HL-60/S4 (cell line): Measurements from ENCODE around the gene PKP4.

Experiments
- in situ Hi-C: fragments of 300-500 bp; cut with MboI; formaldehyde crosslinking; loops from 2 replicates; pipeline ENCODE4 v1.14.3; 2022; ENCODE audit warnings: low sequenced_read_pairs

Gene PKP4

GRCh38 chr2:158530829-158531228 lies 74.1 kb downstream of the PKP4 start:
- in situ Hi-C loops, result no loop called here

- in situ Hi-C loops, result no loop called here
These were observed 76.3 kb downstream of the PKP4 start for GRCh38 chr2:158533009-158533408.

DNA sequence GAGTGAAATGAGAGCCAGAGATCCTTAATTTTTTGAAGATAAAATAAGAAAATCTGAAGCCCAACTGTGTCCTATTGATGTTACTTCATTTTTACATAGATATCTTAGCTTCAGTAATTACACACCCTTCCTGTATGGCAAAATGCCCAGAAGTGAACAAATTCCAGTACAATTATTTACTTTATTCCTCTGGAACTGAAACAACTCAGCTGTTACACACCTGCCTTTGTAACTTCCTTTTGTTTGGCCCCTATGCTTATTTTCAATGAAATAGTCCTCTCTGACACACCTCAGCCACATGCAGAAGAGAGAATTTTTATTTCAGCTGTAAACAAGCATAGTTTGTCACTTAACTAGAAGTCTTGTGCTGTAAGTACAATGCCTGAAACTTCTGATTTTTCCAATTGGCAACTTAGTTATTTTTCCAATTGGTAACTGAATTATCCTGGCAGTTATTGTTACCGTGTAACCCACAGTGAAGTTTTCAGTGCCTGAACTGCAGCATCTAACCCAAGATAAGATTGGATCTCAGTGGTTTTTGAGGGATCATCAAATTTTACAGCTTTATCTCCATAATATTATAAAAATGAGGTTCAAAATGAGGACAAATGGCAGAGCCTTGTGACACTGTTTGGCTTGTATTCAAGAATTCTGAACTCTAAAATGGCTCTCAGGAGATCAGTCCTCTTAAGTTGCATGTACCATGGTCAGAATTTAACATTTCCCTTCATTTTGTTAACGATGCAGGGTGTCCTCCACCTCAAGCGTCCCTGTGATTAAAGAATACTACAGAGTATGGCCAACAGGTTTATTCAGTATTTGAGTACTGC lies 82.6 kb downstream of the PKP4 start:
- in situ Hi-C loops, result no loop called here

DNA sequence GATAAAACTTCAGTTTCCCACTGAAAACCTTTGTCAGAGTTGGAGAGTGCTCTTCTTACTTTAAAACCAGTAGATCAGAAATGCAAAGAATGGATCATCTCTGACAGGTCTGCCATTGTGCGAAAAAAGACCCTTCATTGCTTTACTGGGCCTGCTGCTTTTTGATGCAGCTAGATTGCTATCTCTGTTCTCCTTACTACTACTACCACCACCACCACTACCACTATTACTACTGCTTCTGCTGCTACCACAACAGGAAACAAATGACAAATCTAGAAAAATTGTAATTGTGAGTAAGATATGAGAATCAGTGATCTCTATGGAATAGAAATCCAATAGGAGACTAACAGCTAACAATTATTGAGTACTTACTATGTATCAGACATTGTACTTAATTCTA lies 85.8 kb downstream of the PKP4 start:
- in situ Hi-C loops, result no loop called here

- in situ Hi-C loops, result no loop called here
These were observed 87.2 kb downstream of the PKP4 start for GRCh38 chr2:158543957-158544356.

DNA sequence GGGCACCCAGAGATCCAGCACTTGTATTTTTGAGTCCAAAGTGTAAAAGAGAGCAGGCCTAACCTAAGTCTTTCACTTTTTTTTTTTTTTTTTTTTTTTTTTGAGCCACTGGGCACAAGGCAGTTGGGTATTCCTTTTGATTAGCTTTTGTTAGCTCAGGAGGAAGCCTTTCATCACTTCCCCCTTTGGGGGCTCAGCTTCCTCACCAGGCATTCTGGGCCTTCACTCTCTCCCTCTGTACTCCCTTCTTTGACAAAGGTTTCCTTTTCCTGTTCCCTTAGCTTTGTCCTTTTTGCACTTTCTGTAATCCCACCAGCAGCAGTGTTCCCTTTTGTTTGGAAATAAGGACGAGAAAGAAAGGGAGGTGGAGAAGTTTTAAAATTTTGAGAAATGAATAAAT lies 88.2 kb downstream of the PKP4 start:
- in situ Hi-C loops, result no loop called here

- in situ Hi-C loops, result no loop called here
These were observed 89.8 kb downstream of the PKP4 start for GRCh38 chr2:158546412-158547144.

GRCh38 chr2:158553257-158553656 lies 96.5 kb downstream of the PKP4 start:
- in situ Hi-C loops, result no loop called here

GRCh38 chr2:158554996-158555395 lies 98.2 kb downstream of the PKP4 start:
- in situ Hi-C loops, result no loop called here

GRCh38 chr2:158556124-158556523 lies 99.4 kb downstream of the PKP4 start:
- in situ Hi-C loops, result no loop called here

- in situ Hi-C loops, result no loop called here
These were observed 101.0 kb downstream of the PKP4 start for GRCh38 chr2:158557752-158558151.

GRCh38 chr2:158559252-158559651 lies 102.5 kb downstream of the PKP4 start:
- in situ Hi-C loops, result no loop called here

DNA sequence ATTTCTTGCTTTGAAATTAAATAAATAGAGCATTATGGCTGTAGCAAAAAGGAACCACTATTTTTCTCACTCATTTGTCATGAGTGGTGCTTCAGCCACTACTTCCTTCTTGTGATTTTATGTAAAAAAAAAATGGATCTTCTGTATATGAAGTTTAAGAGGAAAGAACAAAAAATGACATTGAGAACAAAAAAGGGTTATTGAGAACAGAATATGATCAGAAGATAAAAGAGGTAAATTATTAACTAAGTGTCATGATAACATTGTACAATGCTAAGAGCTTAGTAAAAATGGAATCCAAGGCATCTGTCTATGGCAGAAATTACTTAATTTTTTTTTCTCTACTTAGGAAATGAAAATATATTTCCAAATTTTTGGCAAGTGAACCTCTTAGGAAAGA lies 103.5 kb downstream of the PKP4 start:
- in situ Hi-C loops, result no loop called here

DNA sequence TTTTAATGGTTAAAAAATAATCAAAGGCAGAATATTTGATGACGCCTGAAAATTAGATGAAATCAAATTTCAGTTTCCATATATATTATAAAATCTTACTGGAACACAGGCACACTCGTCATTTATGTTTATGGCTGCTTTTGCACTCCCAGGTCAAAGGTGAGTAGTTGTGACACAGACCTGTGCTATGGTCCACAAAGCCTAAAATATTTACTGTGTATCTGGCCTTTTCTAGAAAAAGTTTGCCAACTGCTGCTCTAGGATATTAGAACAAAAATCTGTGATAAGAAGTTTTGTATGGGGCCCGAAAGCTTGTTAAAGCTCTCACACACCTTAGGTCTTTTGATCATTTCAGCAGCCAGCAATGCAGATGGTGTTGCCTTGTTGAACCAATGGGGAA lies 104.3 kb downstream of the PKP4 start:
- in situ Hi-C loops, result no loop called here

DNA sequence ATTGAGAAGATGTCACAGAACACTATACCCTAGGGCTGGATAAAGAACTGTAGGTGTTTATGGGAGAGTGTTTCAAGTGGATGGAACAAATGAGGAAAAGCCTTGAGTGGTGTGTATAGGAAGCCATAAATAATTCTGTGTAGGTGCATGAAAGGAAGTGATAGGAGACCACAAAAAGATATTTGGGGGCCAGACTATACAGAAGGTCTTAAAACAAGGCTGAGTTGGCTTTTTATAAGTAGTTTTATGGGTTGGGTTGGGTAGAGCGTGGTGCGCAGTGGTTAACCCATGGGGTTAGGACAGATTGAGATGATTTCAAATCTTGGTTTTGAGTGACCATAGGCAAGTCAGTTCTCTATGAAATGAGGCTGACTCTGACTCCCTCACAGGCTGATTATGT lies 110.5 kb downstream of the PKP4 start:
- in situ Hi-C loops, result no loop called here

GRCh38 chr2:158569284-158569683 lies 112.5 kb downstream of the PKP4 start:
- in situ Hi-C loops, result no loop called here

- in situ Hi-C loops, result no loop called here
These were observed 114.1 kb downstream of the PKP4 start for GRCh38 chr2:158570869-158571268.

GRCh38 chr2:158573739-158574138 lies 117.0 kb downstream of the PKP4 start:
- in situ Hi-C loops, result no loop called here

DNA sequence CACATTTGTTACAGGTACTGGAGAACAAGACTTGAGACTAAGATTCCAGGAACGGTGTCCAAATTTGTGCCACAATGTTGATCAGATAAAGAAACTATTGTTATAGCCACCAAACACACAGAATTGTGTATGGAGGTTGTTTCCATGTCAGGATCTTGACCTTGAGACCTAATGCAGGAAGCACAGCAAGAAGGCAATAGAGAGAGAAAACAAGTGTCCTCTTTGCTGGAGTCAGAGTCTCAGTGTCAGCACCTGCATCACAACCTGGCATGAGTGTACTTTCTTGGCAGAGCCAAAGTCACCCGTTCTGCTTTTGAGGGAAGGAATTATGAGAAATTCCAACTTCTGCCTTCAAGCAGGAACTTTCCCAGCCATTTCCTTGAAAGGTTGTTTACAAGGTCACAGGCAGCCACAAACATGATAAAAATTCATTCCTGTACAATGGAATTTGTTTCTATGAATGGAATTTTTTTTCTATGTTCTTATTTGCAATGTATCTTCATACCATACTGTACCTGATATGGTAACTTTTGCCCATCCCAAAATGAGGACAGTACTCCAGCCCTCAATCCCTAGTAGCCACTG lies 118.4 kb downstream of the PKP4 start:
- in situ Hi-C loops, result no loop called here

DNA sequence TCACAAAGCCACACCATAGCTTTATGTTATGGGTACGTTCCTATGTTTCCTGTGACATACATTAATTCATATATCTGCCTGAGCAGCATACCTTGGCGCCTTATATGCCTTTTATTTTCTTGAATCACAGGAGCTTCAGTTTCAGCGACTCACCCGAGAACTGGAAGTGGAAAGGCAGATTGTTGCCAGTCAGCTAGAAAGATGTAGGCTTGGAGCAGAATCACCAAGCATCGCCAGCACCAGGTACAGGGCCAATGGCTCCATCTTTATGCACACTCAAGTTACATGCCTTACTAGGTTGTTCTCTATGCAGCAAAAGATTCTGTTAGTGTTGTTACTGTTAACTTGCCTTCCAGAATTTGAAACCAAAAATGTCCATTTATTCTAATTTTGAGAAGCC lies 120.4 kb downstream of the PKP4 start:
- in situ Hi-C loops, result no loop called here

- in situ Hi-C loops, result no loop called here
These were observed 122.1 kb downstream of the PKP4 start for GRCh38 chr2:158578703-158579330.

GRCh38 chr2:158579928-158580327 lies 123.2 kb downstream of the PKP4 start:
- in situ Hi-C loops, result no loop called here
